B cell (primary cell): ENCODE data around the gene NUMA1.

Experiments
- CTCF ChIP-seq: fragments of 200-600 bp; IDR thresholded peaks from one replicate; pipeline ENCODE4 v1.8.0; 2022; ENCODE audit warnings: antibody characterized with exemption, mild to moderate bottlenecking
- EZH2 ChIP-seq: IDR thresholded peaks from 2 replicates; pipeline ENCODE4 v1.6.1; 2012; ENCODE audit warnings: borderline replicate concordance, low read depth, mild to moderate bottlenecking, moderate library complexity, low read length; ENCODE audit not compliant: insufficient read depth, poor library complexity, severe bottlenecking

GRCh38 chr11:72081184-72081644, 872 bp upstream of the NUMA1 start:
- no peak for TF ChIP-seq CTCF
- TF ChIP-seq EZH2: no peak
